Fibroblast of villous mesenchyme (primary cell): ENCODE data around the gene ADPRM. TPM values are rescaled to one million over a fixed set of nuclear protein-coding genes. Genes with fewer than 3 reads are reported as not detected.

Experiments used
- DNase-seq: peaks from one replicate; pipeline ENCODE4 v3.0.0-alpha.2; 2010; ENCODE audit warnings: low read depth
- H3K4me3 ChIP-seq: 2 replicates; pipeline ENCODE4 v1.5.1; 2011; ENCODE audit warnings: low read depth, mild to moderate bottlenecking, low read length
- total RNA-seq: library from RNA; depleted of rRNA; stranded (reverse); fragments of >200 nt; gene quantifications from 2 replicates; pipeline ENCODE4 v1.2.3, GENCODE V29; 2012
- TF ChIP-seq, protein P1 (sequence below): IDR thresholded peaks from 2 replicates; pipeline ENCODE4 v1.5.1; 2012; ENCODE audit warnings: low read depth, mild to moderate bottlenecking, low read length; ENCODE audit not compliant: insufficient read depth

ADPRM gene
- total RNA-seq, 1 donor: 10.8 TPM

DNA sequence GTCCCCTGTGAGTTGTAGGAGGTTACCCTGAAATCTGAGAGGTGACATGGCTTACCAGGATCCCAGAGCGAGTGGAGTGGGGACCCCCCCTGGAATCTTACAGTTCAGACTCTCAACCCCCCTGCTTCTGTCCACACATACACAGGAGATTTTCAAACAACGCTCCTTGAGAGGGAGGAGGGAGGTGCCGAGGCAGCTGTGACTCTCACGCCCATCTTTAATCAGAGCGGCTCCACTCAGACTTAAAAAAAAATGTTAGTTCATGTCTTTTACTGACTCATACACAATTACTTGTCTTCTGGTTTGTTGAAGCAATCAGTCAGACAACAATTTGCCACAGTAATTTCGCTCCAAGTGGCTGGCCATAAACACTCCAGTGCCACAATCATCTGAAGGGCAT, 47.8 kb downstream of the ADPRM start:
- no peak for DNase-seq
- TF ChIP-seq, protein P1, sequence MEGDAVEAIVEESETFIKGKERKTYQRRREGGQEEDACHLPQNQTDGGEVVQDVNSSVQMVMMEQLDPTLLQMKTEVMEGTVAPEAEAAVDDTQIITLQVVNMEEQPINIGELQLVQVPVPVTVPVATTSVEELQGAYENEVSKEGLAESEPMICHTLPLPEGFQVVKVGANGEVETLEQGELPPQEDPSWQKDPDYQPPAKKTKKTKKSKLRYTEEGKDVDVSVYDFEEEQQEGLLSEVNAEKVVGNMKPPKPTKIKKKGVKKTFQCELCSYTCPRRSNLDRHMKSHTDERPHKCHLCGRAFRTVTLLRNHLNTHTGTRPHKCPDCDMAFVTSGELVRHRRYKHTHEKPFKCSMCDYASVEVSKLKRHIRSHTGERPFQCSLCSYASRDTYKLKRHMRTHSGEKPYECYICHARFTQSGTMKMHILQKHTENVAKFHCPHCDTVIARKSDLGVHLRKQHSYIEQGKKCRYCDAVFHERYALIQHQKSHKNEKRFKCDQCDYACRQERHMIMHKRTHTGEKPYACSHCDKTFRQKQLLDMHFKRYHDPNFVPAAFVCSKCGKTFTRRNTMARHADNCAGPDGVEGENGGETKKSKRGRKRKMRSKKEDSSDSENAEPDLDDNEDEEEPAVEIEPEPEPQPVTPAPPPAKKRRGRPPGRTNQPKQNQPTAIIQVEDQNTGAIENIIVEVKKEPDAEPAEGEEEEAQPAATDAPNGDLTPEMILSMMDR: no peak
- H3K4me3 ChIP-seq: no peak overlapping the region

DNA sequence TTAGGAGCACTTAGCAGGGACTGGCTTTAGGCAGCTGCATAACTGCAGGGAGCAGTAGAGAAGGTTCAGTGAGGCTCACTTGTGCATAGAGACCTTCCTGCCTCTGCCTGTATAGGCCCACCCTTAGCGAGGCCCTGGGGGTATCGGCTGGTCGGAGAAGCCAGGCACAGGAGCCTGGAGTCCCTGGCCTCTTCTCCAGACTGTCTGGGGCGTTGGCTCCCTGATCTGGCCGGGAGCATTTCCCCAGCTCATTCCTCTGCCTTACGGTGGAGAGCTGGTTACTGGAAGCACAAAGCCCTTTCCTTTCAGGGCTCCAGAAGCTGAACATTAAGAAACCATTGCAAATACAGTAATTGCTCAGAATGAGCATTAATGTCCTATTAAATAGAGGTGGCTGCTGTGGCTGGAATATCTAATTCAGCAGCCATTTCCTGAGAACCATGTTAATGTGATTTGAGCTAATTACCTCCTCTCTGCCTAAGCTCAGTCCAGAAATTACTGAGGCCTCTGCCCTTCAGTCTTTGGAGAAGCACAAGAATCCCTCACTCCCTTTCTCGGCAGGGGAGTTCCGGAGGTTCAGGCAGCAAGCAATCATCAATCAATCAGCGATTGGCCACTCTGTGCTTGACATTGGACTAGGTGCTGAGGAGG, 51.3 kb downstream of the ADPRM start:
- TF ChIP-seq, protein P1: no peak
- no peak for DNase-seq
- H3K4me3 ChIP-seq: no peak overlapping the region

DNA sequence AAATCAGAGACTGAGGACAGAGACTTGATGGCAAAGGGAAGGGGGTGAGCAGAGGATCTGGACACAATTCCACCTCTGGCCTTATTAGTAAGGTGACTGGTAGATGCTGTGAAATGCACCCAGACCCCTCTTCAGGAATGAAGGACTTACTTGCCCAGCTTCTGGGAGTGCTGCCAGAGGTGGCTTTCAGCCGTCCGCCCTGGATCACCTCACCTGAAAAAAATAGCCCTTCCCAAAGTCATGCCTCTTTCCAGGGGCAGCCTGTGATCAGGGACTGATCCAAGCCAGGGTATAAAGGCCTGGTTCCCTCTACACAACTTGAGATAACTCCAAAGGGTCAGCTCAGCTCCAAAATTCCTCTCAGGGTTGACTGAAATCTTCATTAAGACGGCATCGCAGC, 52.8 kb downstream of the ADPRM start:
- no peak overlapping the region for H3K4me3 ChIP-seq
- TF ChIP-seq, protein P1: no peak
- DNase-seq: no peak

DNA sequence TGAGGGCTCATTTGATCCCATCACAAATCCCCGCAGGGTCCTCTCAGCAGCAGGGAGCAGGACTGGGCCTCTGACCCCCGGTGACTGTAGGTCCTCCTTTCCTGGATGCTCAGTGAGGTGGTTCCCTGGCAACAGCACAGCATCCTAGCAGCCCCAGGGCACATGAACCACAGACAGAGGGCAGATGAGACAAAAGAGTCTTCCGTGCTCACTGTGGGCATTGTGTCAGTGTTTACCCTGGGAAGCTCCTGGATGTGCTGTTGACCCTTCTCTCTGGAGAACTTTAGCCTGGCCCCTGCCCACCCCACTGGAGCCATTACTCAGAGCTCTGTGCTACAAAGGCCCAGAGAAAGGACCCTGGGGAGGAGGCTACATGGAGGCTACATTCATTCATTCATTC, 54.2 kb downstream of the ADPRM start:
- no peak for DNase-seq
- TF ChIP-seq, protein P1: no peak
- no peak overlapping the region for H3K4me3 ChIP-seq

DNA sequence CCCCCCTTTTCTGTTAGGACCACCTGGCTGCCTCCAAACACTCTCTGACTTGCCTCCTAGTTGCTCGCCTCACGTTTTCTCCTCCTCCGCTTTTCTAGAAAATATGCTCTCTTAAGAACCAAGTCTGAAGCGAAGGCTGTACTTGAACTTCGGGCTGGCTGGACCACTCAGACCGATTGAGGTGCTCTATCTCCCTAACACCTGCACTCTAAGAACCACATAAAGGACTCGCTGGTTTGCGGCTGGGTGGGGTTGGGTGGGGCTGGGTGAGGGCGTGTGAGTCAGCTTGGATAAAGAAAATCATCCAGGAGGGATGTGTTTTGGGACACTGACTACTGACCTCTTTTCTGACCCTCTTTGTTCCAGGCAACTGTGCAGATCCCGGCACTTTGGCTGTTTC, 55.3 kb downstream of the ADPRM start:
- TF ChIP-seq, protein P1: no peak
- no peak for DNase-seq
- H3K4me3 ChIP-seq: no peak overlapping the region

DNA sequence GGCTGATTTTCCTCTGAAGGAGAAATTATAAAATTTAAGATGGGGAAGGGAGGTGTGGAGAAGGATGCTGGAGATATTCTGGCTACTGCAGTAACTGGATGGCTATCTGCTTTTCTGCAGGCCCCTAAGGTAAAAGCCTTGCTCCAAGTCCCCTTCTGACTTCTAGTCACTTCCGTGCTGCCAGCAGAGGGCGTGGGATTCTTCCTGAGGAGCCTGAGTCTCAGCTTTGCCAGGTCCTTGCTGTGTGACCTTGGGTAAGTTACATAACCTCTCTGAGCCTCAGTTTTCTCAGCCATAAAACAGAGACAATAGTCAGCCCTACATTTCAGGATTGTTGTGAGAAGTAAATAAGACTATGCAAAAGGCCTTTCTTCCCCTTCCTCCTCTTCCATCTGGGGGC, 56.7 kb downstream of the ADPRM start:
- no peak overlapping the region for H3K4me3 ChIP-seq
- TF ChIP-seq, protein P1: peak; percentile 37
- peak; percentile 28 for DNase-seq
